Spleen (tissue), 11 donors: ENCODE measurements around the gene ASPA. TPM values are rescaled to one million over a fixed set of nuclear protein-coding genes. Genes with fewer than 3 reads are reported as not detected.

Experiments
- DNase-seq: peaks from one replicate; pipeline ENCODE4 v3.0.0-alpha.2; 2020
- H3K27ac ChIP-seq, 8 donors: fragments of 200-600 bp; sonication (generic) in 7 of 8; 1 replicate in 4 of 8; 2 replicates in 4 of 8; pipeline versions ENCODE4 v1.5.0 to v1.8.0; 2016 to 2021; ENCODE audit warnings: inconsistent platforms in 4 of 8, mild to moderate bottlenecking in 4 of 8, moderate library complexity in 1 of 8
- H3K27me3 ChIP-seq, 7 donors: fragments of 200-600 bp; sonication (generic) in 6 of 7; replicated peaks in 1 of 7; 1 replicate in 4 of 7; 2 replicates in 3 of 7; pipeline versions ENCODE4 v1.5.0 to v1.8.0; 2016 to 2021; ENCODE audit warnings: inconsistent platforms in 3 of 7, mild to moderate bottlenecking in 1 of 7
- H3K36me3 ChIP-seq, 6 donors: fragments of 200-600 bp; sonication (generic) in 5 of 6; 1 replicate in 4 of 6; 2 replicates in 2 of 6; pipeline versions ENCODE4 v1.5.0 to v1.8.0; 2016 to 2021; ENCODE audit warnings: inconsistent platforms in 2 of 6
- H3K4me1 ChIP-seq, 6 donors: fragments of 200-600 bp; sonication (generic) in 5 of 6; 1 replicate in 3 of 6; 2 replicates in 3 of 6; pipeline versions ENCODE4 v1.5.0 to v1.8.0; 2016 to 2021; ENCODE audit warnings: inconsistent platforms in 3 of 6
- H3K4me3 ChIP-seq, 8 donors: fragments of 200-600 bp; sonication (generic) in 7 of 8; 1 replicate in 4 of 8; 2 replicates in 4 of 8; pipeline versions ENCODE4 v1.5.0 to v1.8.0; 2016 to 2021; ENCODE audit warnings: inconsistent platforms in 4 of 8, mild to moderate bottlenecking in 4 of 8, moderate library complexity in 2 of 8
- H3K9me3 ChIP-seq, 8 donors: fragments of 200-600 bp; sonication (generic) in 7 of 8; 1 replicate in 4 of 8; 2 replicates in 4 of 8; pipeline versions ENCODE4 v1.5.0 to v1.8.0; 2016 to 2021; ENCODE audit warnings: inconsistent platforms in 4 of 8
- CTCF ChIP-seq, 11 experiments: fragments of 200-600 bp in 7 of 11; fragments of 450-650 bp in 4 of 11; sonication (generic) in 4 of 11; IDR thresholded peaks in 8 of 11; conservative IDR thresholded peaks in 3 of 11; 1 replicate in 7 of 11; 2 replicates in 4 of 11; pipeline versions ENCODE4 v1.4.0 to v1.8.0; 2016 to 2021; ENCODE audit warnings: antibody characterized with exemption in 11 of 11, inconsistent platforms in 4 of 11, mild to moderate bottlenecking in 1 of 11
- POLR2A ChIP-seq, 3 donors: fragments of 450-650 bp; IDR thresholded peaks; one replicate each; pipeline ENCODE4 v1.5.1; 2017; ENCODE audit warnings: antibody characterized with exemption in 3 of 3, mild to moderate bottlenecking in 1 of 3
- POLR2AphosphoS5 ChIP-seq, 3 donors: sonication (generic); formaldehyde crosslinking; IDR thresholded peaks; one replicate each; pipeline ENCODE4 v1.5.1; 2017; ENCODE audit warnings: antibody characterized with exemption in 3 of 3
- WGBS, 5 donors: extraction: QIAGEN DNeasy Blood & Tissue Kit in 3 of 5; methylation state at CpG; one replicate each; pipeline versions ENCODE4 v1.1.5 to v1.1.7; 2013 to 2018; 5-methylcytosine and 5-hydroxymethylcytosine counted together
- intact Hi-C: fragments of 100-400 bp; cut with DNase I; formaldehyde crosslinking; loops from one replicate; pipeline ENCODE4 v1.15.0; 2023; ENCODE audit warnings: low total_unique reads
- polyA plus RNA-seq, 3 donors: library from polyadenylated mRNA; stranded (reverse); fragments of 200-250 nt; gene quantifications; one replicate each; pipeline ENCODE4 v1.2.1, GENCODE V29; 2013
- total RNA-seq, 7 donors: library from RNA; depleted of rRNA in 3 of 7; stranded (reverse); fragments of >200 nt in 3 of 7; fragmentation: NEBNext Ultra II Directional in 4 of 7; extraction: Animal tissue kit (Norgen Biotek cat#: 25700) in 4 of 7; gene quantifications; one replicate each; pipeline versions ENCODE4 v1.1.0 to v1.2.1, GENCODE V29; 2016 to 2021
- donor health status: healthy with polysubstance abuse.
- donor health status: DM: no; HTN: no; CAD: no; lungs with moderate emphysema.
- donor health status: DM: no; HTN: no; CAD: no.
- donor health status: Bipolar disorder and iron deficiency.
- donor health status: healthy.
- donor health status: DM: no; HTN: no; CAD: no.
- donor health status: DM: yes; HTN: yes; CAD: no.

The ASPA gene
- total and polyA plus RNA-seq, 10 donors = 0.86 to 10.8 (median 4.6) TPM

GRCh38 chr17:3549610-3550162 lies 73.9 kb downstream of the ASPA start:
- no peak overlapping the region for H3K27ac ChIP-seq
- no peaks in the 10 kb centered on the region for H3K36me3 ChIP-seq
- H3K4me1 ChIP-seq = no peaks in the 10 kb centered on the region
- no peak for DNase-seq
- H3K9me3 ChIP-seq = no peaks in the 10 kb centered on the region
- H3K27me3 ChIP-seq = peaks cover 0 to 15% (median 0%) of the 10 kb centered on the region in 7 donors
- intact Hi-C loops = no loop called here
- no peak overlapping the region for H3K4me3 ChIP-seq
- WGBS, 5 donors = 92 to 100% (median 96%) methylated on average over 2 of the region's 2 CpGs
- no peak for TF ChIP-seq CTCF (IDR thresholded peaks at IDR 0.05 in 8 of 11, conservative IDR thresholded peaks at IDR 0.05 in 3 of 11)
- no peak for TF ChIP-seq POLR2A (IDR thresholded peaks at IDR 0.05)
- no peak for TF ChIP-seq POLR2AphosphoS5 (IDR thresholded peaks at IDR 0.05)

DNA sequence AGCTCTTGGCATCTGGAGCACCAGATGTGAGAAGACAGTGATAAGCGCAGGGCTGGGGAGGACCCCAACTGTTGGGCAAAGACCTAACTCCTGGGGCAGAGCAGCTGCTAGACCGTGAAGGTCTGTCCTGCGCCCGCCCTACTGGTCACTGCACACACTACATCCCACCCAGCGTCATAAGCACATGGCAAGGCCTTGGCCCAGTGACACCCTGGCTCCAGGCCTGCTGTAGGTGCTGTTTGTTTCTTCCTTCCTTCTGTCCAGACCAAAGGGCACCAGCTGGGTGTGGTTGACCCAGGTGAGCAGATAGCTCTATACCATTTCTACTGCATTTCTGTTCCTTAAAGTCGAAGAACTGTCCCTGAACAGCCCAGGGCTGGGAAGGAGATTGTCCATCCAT lies 75.4 kb downstream of the ASPA start:
- intact Hi-C loops = no loop called here

DNA sequence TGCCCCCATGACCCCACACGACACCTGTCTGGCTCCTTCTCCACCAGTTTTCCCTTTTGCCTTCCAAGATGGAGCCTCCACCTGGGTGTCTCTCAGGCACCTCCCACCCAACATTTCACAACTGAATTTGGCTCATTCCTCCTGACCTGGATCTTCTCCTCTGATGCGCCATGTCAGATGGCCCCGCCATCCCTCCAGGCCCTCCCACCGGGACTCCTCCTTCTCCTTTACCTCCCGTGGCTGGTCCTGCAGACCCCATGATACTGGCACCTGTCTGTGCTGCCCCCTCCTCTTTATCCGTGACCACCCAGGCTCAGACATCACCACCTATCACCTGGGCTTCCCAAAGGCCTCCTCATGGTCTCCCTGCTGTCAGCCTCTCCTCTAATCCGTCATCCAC lies 77.1 kb downstream of the ASPA start:
- peaks cover 0 to 13% (median 5%) of the 10 kb centered on the region in 6 donors for H3K4me1 ChIP-seq
- DNase-seq = no peak
- no peaks in the 10 kb centered on the region for H3K36me3 ChIP-seq
- no peaks in the 10 kb centered on the region for H3K9me3 ChIP-seq
- H3K27me3 ChIP-seq = peaks cover 0 to 45% (median 0%) of the 10 kb centered on the region in 7 donors
- H3K27ac ChIP-seq = no peak overlapping the region
- intact Hi-C loops = no loop called here
- no peak overlapping the region for H3K4me3 ChIP-seq
- WGBS, 5 donors = 82 to 87% (median 86%) methylated on average over 7 of the region's 7 CpGs
- no peak for TF ChIP-seq POLR2A (IDR thresholded peaks at IDR 0.05)

More for the DNA sequence above, 75.4 kb downstream of the ASPA start:
- WGBS, 5 donors = 70 to 88% (median 84%) methylated on average over 6 of the region's 6 CpGs
- no peaks in the 10 kb centered on the region for H3K36me3 ChIP-seq
- TF ChIP-seq POLR2AphosphoS5 (IDR thresholded peaks at IDR 0.05) = no peak
- no peak for TF ChIP-seq CTCF (IDR thresholded peaks at IDR 0.05 in 8 of 11, conservative IDR thresholded peaks at IDR 0.05 in 3 of 11)
- no peak for TF ChIP-seq POLR2A (IDR thresholded peaks at IDR 0.05)
- H3K27ac ChIP-seq = no peak overlapping the region
- no peak for DNase-seq
- H3K27me3 ChIP-seq = peaks cover 0 to 30% (median 0%) of the 10 kb centered on the region in 7 donors
- no peaks in the 10 kb centered on the region for H3K9me3 ChIP-seq
- no peaks in the 10 kb centered on the region for H3K4me1 ChIP-seq
- no peak overlapping the region for H3K4me3 ChIP-seq

Other genes with a start within 250 kb of the ASPA start
- gene OR3A1, start 177.6 kb upstream of the ASPA start, total RNA-seq = under 1 TPM in 1 of 7 donors, not detected in 6; 0.32 TPM
- gene OR3A1, start 177.6 kb upstream of the ASPA start, polyA plus RNA-seq = under 1 TPM in 1 of 3 donors, not detected in 2; 0.16 TPM
- gene OR3A2, start 89.7 kb upstream of the ASPA start, total RNA-seq = 1 to 10 TPM in 1 of 7 donors, under 1 TPM in 2, not detected in 4; 0.23 to 1.6 (median 0.30) TPM
- not detected for gene OR3A2, start 89.7 kb upstream of the ASPA start, polyA plus RNA-seq
- under 1 TPM in 1 of 7 donors, not detected in 6; 0.29 TPM for gene OR1E1, start 77.6 kb upstream of the ASPA start, total RNA-seq
- gene OR1E1, start 77.6 kb upstream of the ASPA start, polyA plus RNA-seq = not detected
- gene OR3A3, start 64.6 kb upstream of the ASPA start, total RNA-seq = under 1 TPM in 2 of 7 donors, not detected in 5; 0.60 to 0.85 TPM
- not detected for gene OR3A3, start 64.6 kb upstream of the ASPA start, polyA plus RNA-seq
- not detected for gene OR1E2, start 42.2 kb upstream of the ASPA start, total RNA-seq
- gene OR1E2, start 42.2 kb upstream of the ASPA start, polyA plus RNA-seq = not detected
- gene SPATA22, start 4.2 kb upstream of the ASPA start, total RNA-seq = under 1 TPM in 1 of 7 donors, not detected in 6; 0.54 TPM
- gene SPATA22, start 4.2 kb upstream of the ASPA start, polyA plus RNA-seq = under 1 TPM; 0.22 to 0.80 (median 0.24) TPM
- gene TRPV3, start 81.8 kb downstream of the ASPA start, total RNA-seq = 1 to 10 TPM in 5 of 7 donors, under 1 TPM in 2; 0.32 to 2.0 (median 1.2) TPM
- gene TRPV3, start 81.8 kb downstream of the ASPA start, polyA plus RNA-seq = under 1 TPM; 0.13 to 0.45 (median 0.20) TPM
- 1 to 10 TPM; 2.1 to 6.8 (median 4.2) TPM for gene TRPV1, start 133.4 kb downstream of the ASPA start, total RNA-seq
- gene TRPV1, start 133.4 kb downstream of the ASPA start, polyA plus RNA-seq = 1 to 10 TPM; 2.2 to 3.0 (median 2.5) TPM
- 10 to 100 TPM in 6 of 7 donors, 1 to 10 TPM in 1; 8.6 to 13.6 (median 10.4) TPM for gene SHPK, start 160.3 kb downstream of the ASPA start, total RNA-seq
- 1 to 10 TPM; 2.3 to 4.3 (median 2.6) TPM for gene SHPK, start 160.3 kb downstream of the ASPA start, polyA plus RNA-seq
- gene CTNS, start 160.8 kb downstream of the ASPA start, total RNA-seq = 10 to 100 TPM; 11.8 to 42.5 (median 16.5) TPM
- gene CTNS, start 160.8 kb downstream of the ASPA start, polyA plus RNA-seq = 1 to 10 TPM; 5.7 to 8.9 (median 5.7) TPM
- 10 to 100 TPM; 32.9 to 57.1 (median 53.5) TPM for gene TAX1BP3, start 192.6 kb downstream of the ASPA start, total RNA-seq
- gene TAX1BP3, start 192.6 kb downstream of the ASPA start, polyA plus RNA-seq = 10 to 100 TPM; 35.2 to 65.7 (median 47.9) TPM
- 10 to 100 TPM in 5 of 7 donors, 1 to 10 TPM in 2; 6.0 to 28.8 (median 20.0) TPM for gene EMC6, start 192.8 kb downstream of the ASPA start, total RNA-seq
- 10 to 100 TPM; 49.1 to 85.3 (median 67.9) TPM for gene EMC6, start 192.8 kb downstream of the ASPA start, polyA plus RNA-seq
- gene P2RX5, start 220.2 kb downstream of the ASPA start, total RNA-seq = 100 to 1,000 TPM in 6 of 7 donors, 10 to 100 TPM in 1; 62.5 to 185 (median 143) TPM
- gene P2RX5, start 220.2 kb downstream of the ASPA start, polyA plus RNA-seq = 100 to 1,000 TPM; 276 to 313 (median 280) TPM
- gene HASPIN, start 247.9 kb downstream of the ASPA start, total RNA-seq = 1 to 10 TPM; 1.5 to 4.7 (median 2.6) TPM
- gene HASPIN, start 247.9 kb downstream of the ASPA start, polyA plus RNA-seq = 1 to 10 TPM in 2 of 3 donors, under 1 TPM in 1; 0.74 to 2.5 (median 1.8) TPM